OCI-LY1 (cell line): ENCODE data around the gene SIRT2.

Experiments used
- EZH2 ChIP-seq: fragments of 200-600 bp; sonication (generic), shearing (Covaris generic); IDR thresholded peaks from 2 replicates; pipeline ENCODE4 v1.8.0; 2017; ENCODE audit warnings: borderline replicate concordance, mixed run types, mild to moderate bottlenecking, antibody characterized with exemption, low read length, moderate library complexity, mixed read lengths
- TF ChIP-seq, protein P1 (sequence below): fragments of 200-600 bp; sonication (generic), shearing (Covaris generic); IDR thresholded peaks from 2 replicates; pipeline ENCODE4 v1.5.1; 2017; ENCODE audit warnings: mild to moderate bottlenecking, antibody characterized with exemption, low read length, moderate library complexity, mixed read lengths

DNA sequence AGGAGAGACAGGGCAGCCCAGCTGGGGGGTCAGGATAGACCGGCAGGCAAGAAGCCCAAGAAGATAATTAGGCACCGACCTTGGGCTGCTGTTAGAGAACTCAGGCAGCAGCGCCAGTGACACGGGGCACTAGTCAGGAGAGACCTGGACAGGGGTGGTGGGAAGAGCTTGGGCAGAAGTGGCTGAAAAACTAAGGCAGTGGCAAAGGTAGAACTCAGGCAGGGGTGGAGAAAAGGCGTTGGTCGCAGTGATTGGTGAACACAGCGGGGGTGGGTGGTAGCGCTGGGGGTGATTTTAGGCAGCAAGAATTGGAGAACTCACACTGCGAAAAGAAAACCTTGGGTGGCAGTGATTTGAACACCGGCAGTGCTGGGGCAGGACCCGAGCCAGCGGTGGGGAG lies 8.3 kb upstream of the SIRT2 start:
- TF ChIP-seq, protein P1, sequence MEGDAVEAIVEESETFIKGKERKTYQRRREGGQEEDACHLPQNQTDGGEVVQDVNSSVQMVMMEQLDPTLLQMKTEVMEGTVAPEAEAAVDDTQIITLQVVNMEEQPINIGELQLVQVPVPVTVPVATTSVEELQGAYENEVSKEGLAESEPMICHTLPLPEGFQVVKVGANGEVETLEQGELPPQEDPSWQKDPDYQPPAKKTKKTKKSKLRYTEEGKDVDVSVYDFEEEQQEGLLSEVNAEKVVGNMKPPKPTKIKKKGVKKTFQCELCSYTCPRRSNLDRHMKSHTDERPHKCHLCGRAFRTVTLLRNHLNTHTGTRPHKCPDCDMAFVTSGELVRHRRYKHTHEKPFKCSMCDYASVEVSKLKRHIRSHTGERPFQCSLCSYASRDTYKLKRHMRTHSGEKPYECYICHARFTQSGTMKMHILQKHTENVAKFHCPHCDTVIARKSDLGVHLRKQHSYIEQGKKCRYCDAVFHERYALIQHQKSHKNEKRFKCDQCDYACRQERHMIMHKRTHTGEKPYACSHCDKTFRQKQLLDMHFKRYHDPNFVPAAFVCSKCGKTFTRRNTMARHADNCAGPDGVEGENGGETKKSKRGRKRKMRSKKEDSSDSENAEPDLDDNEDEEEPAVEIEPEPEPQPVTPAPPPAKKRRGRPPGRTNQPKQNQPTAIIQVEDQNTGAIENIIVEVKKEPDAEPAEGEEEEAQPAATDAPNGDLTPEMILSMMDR = no peak
- TF ChIP-seq EZH2 = no peak
